Kidney glomerular epithelial cell (primary cell): Measurements from ENCODE around the gene MPZL3.

ENCODE experiments used
- DNase-seq: peaks from one replicate; lab custom pipeline; 2025; lab: John Stamatoyannopoulos, UW

MPZL3 gene

GRCh38 chr11:118231461-118231860 lies 20.7 kb downstream of the MPZL3 start:
- no peak for DNase-seq

DNA sequence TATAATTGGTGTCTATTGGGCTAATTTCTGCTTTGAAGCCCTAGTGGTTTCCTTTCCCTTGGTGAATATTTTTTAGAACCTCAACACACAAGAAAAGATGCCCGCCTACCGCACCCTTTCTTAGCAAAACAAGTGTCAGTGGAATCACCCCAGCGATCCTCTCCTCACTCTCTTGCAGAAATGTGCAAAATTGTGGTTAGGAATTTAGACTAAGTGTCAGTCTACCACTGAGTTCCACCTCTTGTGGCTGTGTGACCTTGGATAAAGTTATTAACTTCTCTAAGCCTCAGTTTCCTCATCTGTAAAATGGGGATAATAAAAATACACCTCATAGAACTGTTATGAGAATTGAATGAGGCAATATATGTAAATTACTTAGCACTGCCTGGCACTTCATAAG lies 22.1 kb downstream of the MPZL3 start:
- DNase-seq = no peak

DNA sequence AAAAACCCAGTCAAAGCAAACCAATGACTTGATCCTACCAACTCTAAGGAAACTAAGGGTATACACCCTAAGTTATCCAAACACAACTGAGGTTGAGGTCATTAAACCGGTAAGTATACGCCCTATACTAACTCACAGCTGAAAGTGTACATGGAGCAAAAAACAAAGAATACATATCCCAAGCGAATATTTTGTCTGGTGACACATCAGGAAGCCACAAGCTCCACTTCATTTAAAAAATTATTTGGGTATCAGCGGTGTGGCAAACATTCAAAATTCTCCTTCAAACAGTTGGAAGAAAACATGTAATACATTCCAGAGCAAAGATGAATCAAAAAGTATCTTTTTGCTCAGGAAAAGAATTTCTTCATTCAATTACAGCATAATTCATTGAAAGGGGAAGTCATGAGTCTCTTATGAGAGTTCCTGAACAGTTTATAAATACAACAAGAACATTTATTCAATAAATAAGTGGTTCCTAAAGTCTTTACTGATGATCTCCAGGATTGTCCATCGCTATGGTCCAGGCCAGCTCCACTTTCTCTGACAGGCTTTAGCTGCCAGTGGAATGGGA lies 22.8 kb downstream of the MPZL3 start:
- no peak for DNase-seq

GRCh38 chr11:118227865-118228785 lies 24.0 kb downstream of the MPZL3 start:
- DNase-seq = no peak

DNA sequence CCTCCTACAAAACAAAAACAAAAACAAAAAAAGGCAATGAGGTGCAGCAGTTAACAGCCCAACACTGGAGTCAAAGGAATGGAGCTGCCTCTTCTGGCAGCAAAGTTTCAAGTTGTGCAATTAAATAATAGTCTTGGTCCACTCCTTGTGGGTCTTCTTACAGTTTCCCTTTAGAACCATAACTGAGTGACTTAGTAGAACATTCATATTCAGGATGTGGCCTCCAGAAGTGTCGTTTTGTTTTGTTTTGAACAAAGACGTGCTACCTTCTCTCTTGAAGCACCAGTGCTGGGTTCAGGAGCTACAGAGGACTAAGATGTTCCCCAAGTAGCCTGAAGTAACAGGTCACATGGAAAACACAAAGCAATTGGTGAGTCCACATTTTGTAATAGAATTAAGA lies 25.4 kb downstream of the MPZL3 start:
- no peak for DNase-seq

- no peak for DNase-seq
Observed at GRCh38 chr11:118226296-118226695, 25.9 kb downstream of the MPZL3 start.

DNA sequence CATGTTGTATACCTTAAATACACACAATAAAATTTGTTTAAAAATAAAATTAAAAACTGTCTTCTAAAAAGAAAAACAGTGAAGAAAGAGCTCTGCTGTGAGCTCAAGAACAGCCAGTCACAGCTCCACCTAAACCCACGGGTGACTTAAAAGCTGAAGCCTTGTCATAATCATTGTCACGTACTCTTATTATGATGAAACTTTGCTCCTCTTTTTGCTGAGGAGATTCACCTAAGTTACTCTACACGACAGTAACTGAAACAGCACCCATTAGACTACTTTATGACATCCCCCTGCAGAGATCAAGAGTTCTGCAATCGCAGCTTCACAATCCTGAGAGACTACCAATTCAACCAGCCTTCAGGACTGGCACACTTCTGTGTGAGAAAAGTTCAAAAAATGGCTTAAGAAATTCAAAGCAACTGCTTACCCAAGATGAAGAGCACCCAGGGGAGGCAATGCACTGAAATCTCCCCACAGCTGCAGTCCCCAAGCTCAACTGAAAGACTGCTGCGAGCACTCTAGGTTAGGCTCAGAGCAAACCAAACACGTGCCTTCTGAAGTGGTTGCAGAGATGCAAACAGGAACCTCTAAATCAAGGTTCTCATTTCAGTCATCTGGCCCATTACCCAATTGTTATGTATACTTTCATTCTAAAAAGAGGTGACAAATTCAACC lies 27.5 kb downstream of the MPZL3 start, which contains the start of gene JAML:
Gene JAML, minus strand, starts transcription at position 501 of the 678 bp plus-strand sequence. CDS start 10,145 bp downstream, outside the sequence.
- DNase-seq = no peak

DNA sequence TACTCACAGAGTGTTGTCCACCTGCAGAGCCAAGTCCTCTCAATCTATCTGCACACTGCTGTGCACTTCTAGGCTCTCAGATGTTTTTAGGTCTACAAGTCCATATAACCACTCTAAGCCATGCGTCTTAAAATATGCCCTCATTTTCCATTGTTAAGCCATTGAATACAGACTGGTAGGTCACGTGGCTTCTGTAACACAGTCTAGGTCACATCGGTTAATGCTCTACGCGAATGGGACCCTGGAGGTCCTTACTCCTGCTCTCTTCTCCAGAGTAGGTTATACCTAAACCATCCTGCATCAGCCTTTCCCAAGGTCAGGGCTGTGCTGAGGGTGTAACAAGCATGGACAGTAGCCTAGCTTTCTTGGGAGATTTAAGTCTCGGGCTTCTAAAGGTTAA lies 28.2 kb downstream of the MPZL3 start:
- DNase-seq = no peak

DNA sequence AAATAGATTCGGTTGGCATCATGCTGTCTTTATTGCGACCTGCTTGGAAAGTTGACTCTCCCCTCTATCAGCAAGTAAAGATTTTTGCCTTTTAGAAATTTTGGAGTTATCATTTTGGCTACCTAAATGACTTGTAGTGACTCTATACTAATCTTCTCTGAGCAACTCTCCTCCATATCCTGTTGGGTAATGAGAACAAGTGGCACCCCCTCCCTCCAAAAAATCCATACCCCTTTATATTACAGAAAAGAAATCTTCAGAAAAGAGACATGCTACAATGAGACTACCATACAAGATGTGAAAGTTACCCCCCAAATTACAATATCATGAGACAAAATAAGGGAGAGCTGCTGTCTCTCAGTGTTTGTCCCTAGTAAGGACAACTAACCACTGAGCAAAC lies 28.6 kb downstream of the MPZL3 start:
- DNase-seq = no peak

- no peak for DNase-seq
Observed at GRCh38 chr11:118222437-118222836, 29.7 kb downstream of the MPZL3 start.

DNA sequence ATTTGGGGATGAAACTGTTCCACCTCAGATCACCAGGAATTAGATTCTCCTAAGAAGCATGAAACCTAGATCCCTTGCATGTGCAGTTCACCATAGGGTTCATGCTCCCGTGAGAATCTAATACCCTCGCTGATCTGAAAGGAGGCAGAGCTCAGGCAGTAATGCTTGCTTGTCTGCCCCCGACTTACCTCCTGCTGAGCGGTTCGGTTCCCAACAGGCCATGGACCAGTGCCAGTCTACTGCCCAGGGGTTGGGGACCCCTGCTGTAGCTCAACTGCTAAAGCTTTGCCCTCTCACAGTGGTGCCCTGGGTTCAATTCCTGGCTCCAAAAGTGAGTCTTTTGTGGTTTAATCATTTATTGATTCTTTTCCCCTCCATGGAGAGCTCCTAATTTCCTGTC lies 30.7 kb downstream of the MPZL3 start:
- no peak for DNase-seq

DNA sequence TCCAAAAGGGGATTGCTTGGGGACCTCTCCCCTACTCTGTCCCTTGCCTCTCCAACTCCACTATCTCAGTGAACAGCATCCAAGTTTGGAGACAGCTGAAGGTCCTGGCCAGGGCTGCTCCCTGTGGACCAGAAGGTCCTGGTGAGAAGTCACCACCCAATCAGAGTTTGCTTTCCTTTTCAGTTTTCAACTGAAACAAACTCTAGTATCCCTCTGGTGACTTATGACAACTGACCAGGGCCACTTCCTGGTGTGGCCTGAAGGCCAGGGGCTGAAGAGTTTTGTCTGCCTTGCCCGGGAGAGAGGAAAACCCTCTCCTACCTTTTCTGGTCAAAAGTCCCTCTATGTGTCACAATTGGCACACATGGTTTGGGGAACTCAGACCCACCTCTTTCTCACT lies 32.4 kb downstream of the MPZL3 start:
- no peak for DNase-seq

- no peak for DNase-seq
Observed at GRCh38 chr11:118219244-118219643, 32.9 kb downstream of the MPZL3 start.

DNA sequence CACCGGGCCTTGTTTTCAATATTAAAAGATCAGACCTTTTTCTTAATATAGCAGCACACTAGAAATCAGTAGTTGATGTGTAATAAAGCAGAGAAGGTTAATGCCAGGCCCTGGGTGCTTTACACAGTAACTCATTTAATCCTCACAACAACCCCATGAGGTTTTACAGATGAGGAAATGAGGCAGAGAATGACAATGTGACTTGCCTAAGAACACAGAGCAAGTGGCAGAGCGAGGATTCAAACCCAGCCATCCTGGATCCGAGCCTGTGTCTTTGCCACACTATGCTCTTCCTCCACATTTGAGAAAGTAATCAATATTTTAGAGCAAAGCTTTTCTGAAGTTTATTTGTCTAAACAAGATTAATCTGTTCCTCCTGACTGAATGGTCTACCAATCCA lies 34.6 kb downstream of the MPZL3 start:
- no peak for DNase-seq

- DNase-seq = no peak
Observed at GRCh38 chr11:118216621-118217481, 35.3 kb downstream of the MPZL3 start.

- no peak for DNase-seq
Observed at GRCh38 chr11:118215765-118216164, 36.4 kb downstream of the MPZL3 start.

DNA sequence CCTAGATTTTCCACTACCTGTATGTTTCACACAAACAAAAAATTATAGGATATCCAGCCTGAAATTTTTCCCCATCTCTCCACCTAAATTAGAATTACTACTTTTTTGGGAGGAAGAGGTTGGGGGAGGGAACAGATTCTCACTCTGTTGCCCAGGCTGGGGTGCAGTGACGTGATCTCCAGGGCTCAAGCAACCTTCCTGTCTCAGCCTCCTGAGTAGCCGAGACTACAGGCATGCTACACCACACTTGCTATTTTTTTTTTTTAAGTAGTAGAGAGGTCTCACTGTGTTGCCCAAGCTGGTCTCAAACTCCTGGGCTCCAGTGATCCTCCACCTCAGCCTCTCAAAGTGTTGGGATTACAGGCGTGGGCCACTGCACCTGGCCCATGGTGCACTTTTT lies 36.9 kb downstream of the MPZL3 start:
- no peak for DNase-seq

- no peak for DNase-seq
Observed at GRCh38 chr11:118214210-118214914, 37.8 kb downstream of the MPZL3 start.

- DNase-seq = no peak
Observed at GRCh38 chr11:118213781-118214180, 38.4 kb downstream of the MPZL3 start.

GRCh38 chr11:118213201-118213600 lies 39.0 kb downstream of the MPZL3 start:
- DNase-seq = no peak

GRCh38 chr11:118212781-118213191 lies 39.4 kb downstream of the MPZL3 start:
- DNase-seq = no peak
